MM.1S (cell line): ENCODE measurements around the gene TTBK1.

Source experiments
- DNase-seq: peaks from one replicate; pipeline ENCODE4 v3.0.0-alpha.2; 2015
- H2AFZ ChIP-seq: fragments of 300-600 bp; sonication (generic); 2 replicates; pipeline ENCODE4 v1.6.0; 2016; ENCODE audit warnings: antibody characterized with exemption, low read length
- H3F3A ChIP-seq: fragments of 300-600 bp; sonication (generic); 2 replicates; pipeline ENCODE4 v1.6.1; 2016; ENCODE audit warnings: mild to moderate bottlenecking, antibody characterized with exemption, low read length, moderate library complexity, mixed read lengths; ENCODE audit not compliant: insufficient read depth
- H3K27ac ChIP-seq: fragments of 300-600 bp; sonication (generic); 2 replicates; pipeline ENCODE4 v1.5.1; 2016; ENCODE audit warnings: mild to moderate bottlenecking, low read length
- H3K27me3 ChIP-seq: fragments of 300-600 bp; sonication (generic); replicated peaks from 2 replicates; pipeline ENCODE4 v1.6.0; 2016; ENCODE audit warnings: low read length; ENCODE audit not compliant: insufficient read depth
- H3K36me3 ChIP-seq: fragments of 300-600 bp; sonication (generic); replicated peaks from 2 replicates; pipeline ENCODE4 v1.6.1; 2016; ENCODE audit warnings: mild to moderate bottlenecking, low read length, mixed read lengths; ENCODE audit not compliant: insufficient read depth
- H3K4me1 ChIP-seq: fragments of 300-600 bp; sonication (generic); 2 replicates; pipeline ENCODE4 v1.6.1; 2016; ENCODE audit warnings: low read length, mixed read lengths
- H3K4me2 ChIP-seq: fragments of 300-600 bp; sonication (generic); 2 replicates; pipeline ENCODE4 v1.6.0; 2016; ENCODE audit warnings: low read depth, low read length
- H3K4me3 ChIP-seq: fragments of 300-600 bp; sonication (generic); 2 replicates; pipeline ENCODE4 v1.5.1; 2016; ENCODE audit warnings: low read length, mixed read lengths
- H3K79me2 ChIP-seq: fragments of 300-600 bp; sonication (generic); 2 replicates; pipeline ENCODE4 v1.6.1; 2016; ENCODE audit warnings: mixed run types, low read length, mixed read lengths
- H3K9ac ChIP-seq: fragments of 300-600 bp; sonication (generic); 2 replicates; pipeline ENCODE4 v1.6.1; 2016; ENCODE audit warnings: low read length, mixed read lengths
- H3K9me2 ChIP-seq: fragments of 300-600 bp; sonication (generic); replicated peaks from 2 replicates; pipeline ENCODE4 v1.6.1; 2016; ENCODE audit warnings: mild to moderate bottlenecking, low read length, mixed read lengths; ENCODE audit not compliant: insufficient read depth
- H3K9me3 ChIP-seq: fragments of 300-600 bp; sonication (generic); replicated peaks from 2 replicates; pipeline ENCODE4 v1.6.1; 2016; ENCODE audit warnings: mild to moderate bottlenecking, low read length, mixed read lengths; ENCODE audit not compliant: insufficient read depth
- H4K20me1 ChIP-seq: fragments of 300-600 bp; sonication (generic); 2 replicates; pipeline ENCODE4 v1.6.1; 2016; ENCODE audit warnings: mild to moderate bottlenecking, low read length, moderate library complexity, mixed read lengths; ENCODE audit not compliant: insufficient read depth
- CTCF ChIP-seq: fragments of 300-600 bp; sonication (generic); IDR thresholded peaks from 2 replicates; pipeline ENCODE4 v1.5.1; 2016; ENCODE audit warnings: antibody characterized with exemption, low read length, mixed read lengths
- EZH2 ChIP-seq: fragments of 300-600 bp; sonication (generic); optimal IDR thresholded peaks from 2 replicates; pipeline ENCODE3; 2017; ENCODE audit warnings: low read depth, mild to moderate bottlenecking, antibody characterized with exemption, low read length, mixed read lengths
- EZH2phosphoT487 ChIP-seq: fragments of 300-600 bp; sonication (generic); IDR thresholded peaks from 2 replicates; pipeline ENCODE4 v1.6.1; 2018; ENCODE audit warnings: antibody characterized with exemption, low read length

Gene TTBK1

GRCh38 chr6:43199912-43200311 is 43.4 kb upstream of the TTBK1 start:
- H3K4me1 ChIP-seq, result no peaks in the 10 kb centered on the region
- H3F3A ChIP-seq, result no peaks in the 10 kb centered on the region
- no peak overlapping the region for H3K27ac ChIP-seq
- H3K9me2 ChIP-seq, result no peaks in the 10 kb centered on the region
- H3K36me3 ChIP-seq, result no peaks in the 10 kb centered on the region
- H3K4me2 ChIP-seq, result no peak overlapping the region
- no peaks in the 10 kb centered on the region for H3K27me3 ChIP-seq
- H4K20me1 ChIP-seq, result no peaks in the 10 kb centered on the region
- DNase-seq, result no peak
- H3K4me3 ChIP-seq, result no peak overlapping the region
- H3K9me3 ChIP-seq, result no peaks in the 10 kb centered on the region
- no peak overlapping the region for H2AFZ ChIP-seq
- H3K9ac ChIP-seq, result no peak overlapping the region
- no peaks in the 10 kb centered on the region for H3K79me2 ChIP-seq
- TF ChIP-seq EZH2phosphoT487, result no peak
- TF ChIP-seq CTCF, result no peak
- TF ChIP-seq EZH2, result no peak

- DNase-seq, result no peak
- H3K9ac ChIP-seq, result no peak overlapping the region
- H2AFZ ChIP-seq, result no peak overlapping the region
- no peaks in the 10 kb centered on the region for H3K27me3 ChIP-seq
- no peaks in the 10 kb centered on the region for H3K9me3 ChIP-seq
- no peaks in the 10 kb centered on the region for H3K36me3 ChIP-seq
- no peaks in the 10 kb centered on the region for H3F3A ChIP-seq
- no peaks in the 10 kb centered on the region for H3K4me1 ChIP-seq
- H3K79me2 ChIP-seq, result no peaks in the 10 kb centered on the region
- no peaks in the 10 kb centered on the region for H3K9me2 ChIP-seq
- H3K27ac ChIP-seq, result no peak overlapping the region
- H4K20me1 ChIP-seq, result no peaks in the 10 kb centered on the region
- TF ChIP-seq CTCF (no peak), EZH2 (no peak), EZH2phosphoT487 (no peak)
- no peak overlapping the region for H3K4me3 ChIP-seq
- H3K4me2 ChIP-seq, result no peak overlapping the region
Observed at GRCh38 chr6:43200541-43200940, 42.7 kb upstream of the TTBK1 start.

- no peak overlapping the region for H2AFZ ChIP-seq
- H4K20me1 ChIP-seq, result no peaks in the 10 kb centered on the region
- TF ChIP-seq CTCF (no peak), EZH2 (no peak), EZH2phosphoT487 (no peak)
- H3K9ac ChIP-seq, result no peak overlapping the region
- no peak overlapping the region for H3K4me2 ChIP-seq
- DNase-seq, result no peak
- H3K4me1 ChIP-seq, result no peaks in the 10 kb centered on the region
- no peak overlapping the region for H3K4me3 ChIP-seq
- H3F3A ChIP-seq, result no peaks in the 10 kb centered on the region
- H3K27ac ChIP-seq, result no peak overlapping the region
- H3K27me3 ChIP-seq, result no peaks in the 10 kb centered on the region
- no peaks in the 10 kb centered on the region for H3K9me3 ChIP-seq
- no peaks in the 10 kb centered on the region for H3K79me2 ChIP-seq
- H3K36me3 ChIP-seq, result no peaks in the 10 kb centered on the region
- H3K9me2 ChIP-seq, result no peaks in the 10 kb centered on the region
Observed at GRCh38 chr6:43202451-43202850, 40.8 kb upstream of the TTBK1 start.
